Measurements from ENCODE around the gene FKBP2. TPM values are rescaled to one million over a fixed set of nuclear protein-coding genes. Genes with fewer than 3 reads are reported as not detected.

The FKBP2 gene
- polyA plus RNA-seq, 1 experiment = 29.9 TPM

DNA sequence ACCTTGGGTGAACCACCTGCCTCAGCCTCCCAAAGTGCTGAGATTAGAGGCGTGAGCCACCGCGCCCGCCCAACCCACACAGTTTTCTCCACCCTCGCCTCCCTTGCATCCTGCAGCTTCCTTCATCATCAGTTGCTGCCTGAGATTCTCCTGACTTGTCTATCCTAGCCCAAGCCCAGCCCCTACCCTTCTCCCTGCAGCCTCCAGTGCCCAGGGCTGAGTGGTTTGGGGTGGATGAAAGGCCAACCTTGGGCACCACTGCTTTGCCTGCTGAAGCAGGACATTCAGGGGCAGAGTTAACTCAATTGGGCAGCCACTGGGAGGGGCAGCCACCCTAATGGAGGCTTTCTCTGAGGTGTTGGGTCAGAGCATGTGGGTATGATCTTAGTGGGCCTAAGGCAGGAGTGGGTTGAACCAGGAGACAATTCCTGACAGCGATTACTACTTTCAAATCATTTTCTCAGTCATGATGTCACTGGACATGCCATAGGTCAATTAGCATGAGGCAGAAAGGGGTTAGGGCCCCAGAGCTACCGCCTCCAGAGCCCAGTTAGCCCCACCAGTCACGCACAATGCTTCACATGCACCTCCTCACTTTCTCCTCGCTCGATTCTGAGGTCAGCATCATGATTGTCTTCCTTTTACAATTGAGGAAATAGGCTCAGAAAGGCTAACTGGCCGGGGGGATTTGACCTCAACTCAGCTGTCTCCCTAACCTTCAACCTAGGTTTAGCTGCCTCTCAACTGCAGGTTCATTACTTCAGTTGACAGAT is 1.0 kb upstream of the FKBP2 start:
- Histone ChIP-seq H3K9me3 (ENCODE audit: control insufficient read depth, insufficient read depth, low read length) (peaks cover 4% of the 10 kb centered on the region; the same call in 1 of the 2 replicates), H3K4me3 (ENCODE audit: low read depth, low read length) (peak overlapping the region; percentile 77), H3K27ac (ENCODE audit: low read depth, low read length) (peak overlapping the region; percentile 94), H3K27me3 (ENCODE audit: control insufficient read depth, insufficient read depth, low read length) (no peaks in the 10 kb centered on the region)
- no peak for DNase-seq (ENCODE audit: low read depth, low spot score)
- POLR2A ChIA-PET = no interaction called here
- TF ChIP-seq, protein P1, sequence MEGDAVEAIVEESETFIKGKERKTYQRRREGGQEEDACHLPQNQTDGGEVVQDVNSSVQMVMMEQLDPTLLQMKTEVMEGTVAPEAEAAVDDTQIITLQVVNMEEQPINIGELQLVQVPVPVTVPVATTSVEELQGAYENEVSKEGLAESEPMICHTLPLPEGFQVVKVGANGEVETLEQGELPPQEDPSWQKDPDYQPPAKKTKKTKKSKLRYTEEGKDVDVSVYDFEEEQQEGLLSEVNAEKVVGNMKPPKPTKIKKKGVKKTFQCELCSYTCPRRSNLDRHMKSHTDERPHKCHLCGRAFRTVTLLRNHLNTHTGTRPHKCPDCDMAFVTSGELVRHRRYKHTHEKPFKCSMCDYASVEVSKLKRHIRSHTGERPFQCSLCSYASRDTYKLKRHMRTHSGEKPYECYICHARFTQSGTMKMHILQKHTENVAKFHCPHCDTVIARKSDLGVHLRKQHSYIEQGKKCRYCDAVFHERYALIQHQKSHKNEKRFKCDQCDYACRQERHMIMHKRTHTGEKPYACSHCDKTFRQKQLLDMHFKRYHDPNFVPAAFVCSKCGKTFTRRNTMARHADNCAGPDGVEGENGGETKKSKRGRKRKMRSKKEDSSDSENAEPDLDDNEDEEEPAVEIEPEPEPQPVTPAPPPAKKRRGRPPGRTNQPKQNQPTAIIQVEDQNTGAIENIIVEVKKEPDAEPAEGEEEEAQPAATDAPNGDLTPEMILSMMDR (IDR thresholded peaks at IDR 0.05; ENCODE audit: low read depth, low read length) = no peak
- CTCF ChIA-PET = interaction anchor here (1.2 to 1.4 kb wide), 2 partner anchors 11 to 65 kb away, joined by 3 read pairs; partner anchors contain the start of gene PLCB3

DNA sequence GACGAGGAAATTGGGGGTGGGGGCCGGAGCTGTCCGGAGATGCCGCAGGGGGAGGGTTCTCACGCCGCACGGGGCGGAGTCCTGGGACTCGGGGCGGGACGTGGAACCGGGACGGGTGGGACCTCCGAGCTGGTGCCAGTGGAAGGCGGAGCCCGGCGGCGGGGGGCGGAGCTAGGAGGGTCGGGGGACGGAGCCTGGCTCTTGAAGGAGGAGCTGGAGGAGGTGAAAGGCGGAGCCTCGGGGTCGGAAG is 271 bp downstream of the FKBP2 start:
- Histone ChIP-seq H3K27ac (ENCODE audit: low read depth, low read length) (peak overlapping the region; percentile 89), H3K9me3 (ENCODE audit: control insufficient read depth, insufficient read depth, low read length) (peaks cover 4% of the 10 kb centered on the region; the same call in 1 of the 2 replicates), H3K4me3 (ENCODE audit: low read depth, low read length) (peak overlapping the region; percentile 77), H3K27me3 (ENCODE audit: control insufficient read depth, insufficient read depth, low read length) (no peaks in the 10 kb centered on the region)
- TF ChIP-seq, protein P1 (IDR thresholded peaks at IDR 0.05; ENCODE audit: low read depth, low read length) = no peak
- peak; percentile 99 for DNase-seq (ENCODE audit: low read depth, low spot score)
- POLR2A ChIA-PET = interaction anchor here (0.7 to 1.3 kb wide), 9 partner anchors 9 to 63 kb away, joined by 3 to 6 read pairs (median 4); partner anchors contain the start of genes NUDT22 and TRPT1
- CTCF ChIA-PET = interaction anchor here (0.6 to 1.5 kb wide), 4 partner anchors 28 to 609 kb away, joined by 3 to 11 read pairs (median 4); no protein-coding TSS in a partner anchor

DNA sequence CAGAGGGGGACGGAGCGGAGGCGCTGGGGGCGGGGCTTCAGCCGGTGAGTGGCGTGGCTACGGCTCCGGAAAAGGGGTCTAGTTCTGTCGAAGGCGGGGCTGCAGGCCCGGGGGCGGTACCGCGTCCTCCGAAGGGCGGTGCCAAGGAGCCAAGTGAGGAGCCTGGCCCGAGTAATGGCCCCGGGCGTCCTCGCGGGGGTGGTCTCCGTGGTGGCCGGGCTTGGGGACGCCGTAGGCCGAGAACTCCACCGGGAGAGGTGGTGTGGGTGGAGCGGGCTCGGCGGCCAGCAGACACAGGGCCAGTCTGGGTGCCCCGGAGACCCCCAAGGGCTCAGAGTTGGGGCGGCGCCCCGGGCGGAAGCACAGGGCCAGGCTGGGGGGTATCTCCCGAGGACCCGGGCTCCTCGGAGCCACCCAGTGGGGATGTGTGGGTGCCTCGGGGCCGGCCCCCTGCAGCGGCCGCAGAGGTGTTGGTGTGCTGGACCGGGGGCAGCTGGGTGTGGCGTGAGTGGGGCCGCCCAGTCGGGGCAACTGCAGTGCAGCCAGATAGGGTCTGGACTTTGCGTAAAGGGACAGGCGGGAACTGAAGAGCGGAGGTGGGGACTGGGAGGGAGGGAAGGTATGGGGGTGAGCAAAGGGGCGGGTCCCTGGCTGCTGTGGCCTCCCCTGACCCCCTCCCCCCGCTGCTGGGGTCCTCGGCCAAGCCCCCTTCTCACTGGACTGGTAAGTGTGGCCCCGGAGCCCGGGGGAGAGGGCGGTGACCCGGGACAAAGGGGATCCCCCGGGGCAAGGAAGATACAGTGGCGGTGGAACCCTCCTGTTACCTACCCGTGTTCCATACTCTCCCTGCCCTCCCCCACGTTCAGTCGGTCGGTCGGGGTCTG is 838 bp downstream of the FKBP2 start:
- TF ChIP-seq, protein P1 (IDR thresholded peaks at IDR 0.05; ENCODE audit: low read depth, low read length) = no peak
- ChIA-PET POLR2A (interaction anchor here (0.7 to 1.3 kb wide), 10 partner anchors 10 to 62 kb away, joined by 3 to 6 read pairs (median 4); partner anchors contain the start of genes NUDT22, STIP1 and TRPT1), CTCF (interaction anchor here (0.6 to 1.5 kb wide), 4 partner anchors 27 to 608 kb away, joined by 3 to 11 read pairs (median 4); no protein-coding TSS in a partner anchor)
- H3K9me3 ChIP-seq (ENCODE audit: control insufficient read depth, insufficient read depth, low read length) = peaks cover 4% of the 10 kb centered on the region; the same call in 1 of the 2 replicates
- peak overlapping the region; percentile 84 for H3K4me3 ChIP-seq (ENCODE audit: low read depth, low read length)
- no peaks in the 10 kb centered on the region for H3K27me3 ChIP-seq (ENCODE audit: control insufficient read depth, insufficient read depth, low read length)
- DNase-seq (ENCODE audit: low read depth, low spot score) = no peak
- peak overlapping the region; percentile 39 for H3K27ac ChIP-seq (ENCODE audit: low read depth, low read length)

DNA sequence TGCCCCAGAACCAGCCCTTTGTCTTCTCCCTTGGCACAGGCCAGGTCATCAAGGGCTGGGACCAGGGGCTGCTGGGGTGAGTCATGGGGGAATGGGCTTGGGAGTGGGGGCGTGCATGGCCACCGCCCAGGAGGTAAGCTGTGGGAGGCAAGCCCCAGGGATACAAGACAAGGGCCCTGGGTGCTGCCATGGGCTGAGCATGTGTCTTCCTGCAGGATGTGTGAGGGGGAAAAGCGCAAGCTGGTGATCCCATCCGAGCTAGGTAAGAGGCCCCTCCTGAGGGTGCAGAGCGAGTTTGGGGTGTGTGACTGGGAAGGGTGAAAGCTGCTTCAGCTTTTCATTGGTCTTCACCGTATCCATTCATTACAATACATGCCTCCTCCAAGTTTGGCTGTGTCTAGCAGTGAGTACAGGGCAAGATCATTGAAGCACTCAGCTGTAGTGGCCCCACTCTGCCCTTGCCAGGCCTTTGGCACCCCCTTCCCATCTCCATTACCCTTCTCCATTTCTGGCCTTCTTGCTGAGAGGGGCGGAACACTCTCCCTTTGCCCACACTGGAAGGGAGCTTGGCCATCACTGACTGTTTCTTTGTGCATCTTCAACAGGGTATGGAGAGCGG is 2.5 kb downstream of the FKBP2 start:
- no peaks in the 10 kb centered on the region for H3K27me3 ChIP-seq (ENCODE audit: control insufficient read depth, insufficient read depth, low read length)
- POLR2A ChIA-PET = interaction anchor here (0.8 to 1.1 kb wide), 2 partner anchors 27 to 58 kb away, joined by 3 read pairs; partner anchors contain the start of gene STIP1
- CTCF ChIA-PET = interaction anchor here (1.3 to 3.3 kb wide), 4 partner anchors 9 to 61 kb away, joined by 3 to 22 read pairs (median 7); partner anchors contain the start of gene ESRRA
- H3K4me3 ChIP-seq (ENCODE audit: low read depth, low read length) = peak overlapping the region; percentile 84
- TF ChIP-seq, protein P1 (IDR thresholded peaks at IDR 0.05; ENCODE audit: low read depth, low read length) = no peak
- DNase-seq (ENCODE audit: low read depth, low spot score) = no peak
- peaks cover 4% of the 10 kb centered on the region; the same call in 1 of the 2 replicates for H3K9me3 ChIP-seq (ENCODE audit: control insufficient read depth, insufficient read depth, low read length)
- peak overlapping the region; percentile 21 for H3K27ac ChIP-seq (ENCODE audit: low read depth, low read length)

Data from AG04450 (cell line).